GM12873 (cell line): Measurements from ENCODE around the gene OTOG.
A peak's percentile ranks its signal among the peaks of the same experiment; 100 is the strongest.

Source experiments
- TF ChIP-seq, protein P1 (sequence below): IDR thresholded peaks from 2 replicates; pipeline ENCODE4 v1.5.1; 2012; ENCODE audit warnings: low read depth, mild to moderate bottlenecking, moderate library complexity, low read length, control low read depth; ENCODE audit not compliant: insufficient read depth; ENCODE audit errors: missing control alignments

The OTOG gene

DNA sequence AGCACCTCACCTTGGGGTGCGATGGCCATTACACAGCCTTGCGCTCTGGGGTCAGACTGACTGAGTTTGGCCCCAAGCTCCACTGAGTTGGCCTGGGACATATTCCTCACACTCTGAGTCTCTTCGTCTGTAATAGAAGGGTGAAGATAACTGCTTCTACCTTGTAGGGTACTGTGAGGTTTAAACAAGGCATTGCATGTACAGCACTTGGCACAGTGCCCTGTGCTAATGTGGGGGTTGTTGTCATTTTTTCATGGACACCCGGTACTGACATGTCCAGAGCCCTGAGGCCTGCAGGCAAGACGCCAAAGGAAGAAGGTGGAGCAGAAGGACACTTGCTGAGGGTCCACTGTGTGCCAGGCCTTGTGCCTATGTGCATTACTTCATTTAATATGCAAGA lies 50.7 kb downstream of the OTOG start:
- TF ChIP-seq, protein P1, sequence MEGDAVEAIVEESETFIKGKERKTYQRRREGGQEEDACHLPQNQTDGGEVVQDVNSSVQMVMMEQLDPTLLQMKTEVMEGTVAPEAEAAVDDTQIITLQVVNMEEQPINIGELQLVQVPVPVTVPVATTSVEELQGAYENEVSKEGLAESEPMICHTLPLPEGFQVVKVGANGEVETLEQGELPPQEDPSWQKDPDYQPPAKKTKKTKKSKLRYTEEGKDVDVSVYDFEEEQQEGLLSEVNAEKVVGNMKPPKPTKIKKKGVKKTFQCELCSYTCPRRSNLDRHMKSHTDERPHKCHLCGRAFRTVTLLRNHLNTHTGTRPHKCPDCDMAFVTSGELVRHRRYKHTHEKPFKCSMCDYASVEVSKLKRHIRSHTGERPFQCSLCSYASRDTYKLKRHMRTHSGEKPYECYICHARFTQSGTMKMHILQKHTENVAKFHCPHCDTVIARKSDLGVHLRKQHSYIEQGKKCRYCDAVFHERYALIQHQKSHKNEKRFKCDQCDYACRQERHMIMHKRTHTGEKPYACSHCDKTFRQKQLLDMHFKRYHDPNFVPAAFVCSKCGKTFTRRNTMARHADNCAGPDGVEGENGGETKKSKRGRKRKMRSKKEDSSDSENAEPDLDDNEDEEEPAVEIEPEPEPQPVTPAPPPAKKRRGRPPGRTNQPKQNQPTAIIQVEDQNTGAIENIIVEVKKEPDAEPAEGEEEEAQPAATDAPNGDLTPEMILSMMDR: no peak

DNA sequence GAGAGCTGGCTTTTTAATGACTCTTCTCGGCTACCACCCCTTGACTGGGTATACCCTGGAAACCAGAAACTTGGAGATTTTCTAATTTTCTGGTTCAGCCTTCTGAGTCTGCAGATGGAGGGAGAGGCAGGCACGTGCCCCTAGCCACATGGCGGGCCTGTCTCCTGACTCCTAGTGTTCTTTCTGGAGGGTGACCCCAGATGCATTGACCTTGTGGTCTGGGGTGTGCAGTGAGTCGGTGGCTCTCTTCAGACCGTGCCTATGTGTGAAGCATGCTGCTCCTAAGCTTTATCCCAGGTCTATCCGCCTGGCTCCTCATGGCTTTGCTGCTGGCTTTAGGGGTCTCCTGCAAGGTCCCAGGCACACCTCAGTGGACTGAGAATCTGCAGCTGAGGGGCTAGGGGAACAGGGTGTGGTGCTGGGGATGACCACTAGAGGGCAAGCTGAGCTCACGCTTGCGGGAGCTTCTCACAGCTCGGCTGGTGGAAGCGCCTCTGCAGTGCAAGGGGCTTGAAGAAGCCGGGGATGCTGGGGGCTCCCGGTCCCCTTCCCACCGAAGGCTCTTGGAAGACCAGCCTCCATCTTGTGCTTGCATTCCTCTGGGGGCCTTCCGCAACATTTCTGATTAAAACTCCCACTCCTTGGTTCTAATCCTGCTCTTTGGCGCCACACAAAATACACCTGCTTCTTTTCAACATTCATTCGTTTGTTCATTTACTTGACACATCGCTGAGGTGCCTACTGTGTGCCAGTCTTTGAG lies 51.8 kb downstream of the OTOG start:
- TF ChIP-seq, protein P1: peak; percentile 100

DNA sequence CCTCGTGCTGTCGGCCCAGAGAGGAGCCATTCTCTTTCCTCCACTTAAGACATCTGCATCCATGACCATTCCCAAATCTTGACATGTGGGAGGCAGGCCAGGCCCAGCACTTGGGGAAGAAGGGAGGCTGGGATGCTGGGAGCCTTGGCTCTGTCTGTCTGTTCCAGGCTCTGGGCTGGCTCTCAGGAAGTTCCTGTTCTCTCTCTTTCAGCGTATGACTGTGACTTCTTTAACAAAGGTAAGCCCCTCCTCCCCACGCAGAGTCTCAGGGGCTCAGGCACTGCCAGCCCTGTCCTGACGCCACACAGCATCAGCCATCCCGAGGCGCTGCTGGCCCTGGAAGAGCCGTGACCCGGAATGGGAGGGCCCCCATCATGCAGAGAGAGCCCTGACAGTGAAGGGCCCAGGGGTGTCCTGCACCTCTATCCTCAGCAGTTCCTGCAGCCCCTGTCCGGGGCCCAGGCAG lies 52.4 kb downstream of the OTOG start:
- TF ChIP-seq, protein P1: no peak

DNA sequence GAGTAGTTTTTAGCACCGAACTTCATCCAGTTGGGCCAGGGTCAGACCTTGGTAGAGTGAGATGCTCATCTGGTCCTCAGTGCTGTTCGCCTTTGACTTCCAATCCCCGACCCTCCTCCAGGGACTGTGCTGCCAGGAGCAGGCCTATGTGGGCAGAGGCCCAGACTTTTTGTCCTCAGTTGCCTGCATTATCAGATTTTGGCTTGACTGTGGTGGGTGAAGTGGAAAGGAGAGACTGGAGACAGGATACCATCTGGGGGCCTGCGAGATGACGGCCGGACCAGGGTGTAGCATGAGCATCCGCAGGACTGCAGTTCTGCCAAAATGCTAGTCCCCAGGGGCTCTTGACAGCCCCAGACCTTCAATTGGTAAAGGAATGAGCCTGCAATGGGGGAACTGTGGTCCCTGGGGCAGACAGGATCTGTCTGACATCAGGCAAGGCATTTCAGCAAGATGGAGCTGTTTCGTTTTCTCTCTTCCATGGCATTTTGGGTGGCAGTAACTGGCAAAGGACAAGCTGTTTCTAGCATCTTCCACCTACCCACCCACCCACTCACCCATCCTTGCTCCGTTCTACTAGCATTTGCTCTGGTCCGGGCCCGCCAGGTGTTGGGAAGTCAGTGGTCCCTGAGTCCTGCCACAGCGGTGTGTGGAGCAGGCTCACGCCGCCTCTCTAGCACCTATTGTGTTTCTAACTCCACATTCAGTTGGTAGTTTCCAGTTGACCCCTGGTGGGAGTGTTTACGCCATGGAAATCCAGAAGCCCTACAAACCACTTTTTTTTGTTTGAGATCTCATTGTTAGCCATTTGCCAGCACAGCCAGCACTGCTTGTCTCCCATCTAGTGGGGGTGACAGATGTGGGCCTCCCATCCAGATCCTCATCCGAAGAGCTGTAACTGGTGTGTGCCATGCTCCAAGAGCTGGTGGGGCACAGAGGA lies 53.5 kb downstream of the OTOG start:
- TF ChIP-seq, protein P1: no peak

DNA sequence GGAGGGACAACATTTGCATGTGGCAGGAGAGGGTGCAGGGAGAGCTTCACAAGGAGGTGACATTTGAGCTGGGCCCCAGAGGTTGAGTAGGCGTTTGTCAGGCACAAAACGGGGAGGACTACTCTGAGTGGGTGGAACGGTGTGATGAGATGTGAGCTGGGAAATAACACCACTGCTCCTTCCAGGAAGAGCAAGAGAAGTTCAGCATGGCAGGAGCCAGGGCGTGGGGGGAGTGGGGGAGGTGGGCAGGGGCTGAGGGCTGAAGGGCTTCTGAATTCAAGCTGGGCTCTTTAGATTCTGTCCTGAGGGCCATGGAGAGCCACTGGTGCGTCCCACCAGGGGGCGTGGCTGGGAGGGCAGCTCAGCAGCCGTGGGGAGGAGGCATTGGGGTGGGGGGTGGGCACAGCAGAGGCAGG lies 54.2 kb downstream of the OTOG start:
- TF ChIP-seq, protein P1: no peak

DNA sequence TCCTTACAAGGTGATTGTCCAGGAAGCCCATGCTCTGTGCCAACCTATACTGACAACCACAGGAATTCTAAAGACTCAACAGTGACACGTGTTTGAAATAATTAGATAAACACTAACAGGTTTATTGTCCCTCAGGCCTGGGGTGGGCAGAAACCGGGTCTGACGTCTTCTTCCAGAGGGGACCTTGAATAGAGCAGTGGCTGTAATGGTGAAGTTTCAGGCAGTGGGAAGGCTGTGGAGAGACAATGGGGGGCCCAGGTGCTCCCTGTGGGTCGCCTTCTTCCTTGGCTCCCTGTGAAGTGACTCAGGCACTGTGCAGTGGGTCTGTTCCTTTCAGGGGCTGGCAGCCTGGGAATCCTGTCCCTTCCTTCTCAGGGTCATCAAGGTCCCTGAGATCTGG lies 54.6 kb downstream of the OTOG start:
- TF ChIP-seq, protein P1: no peak
